Liver (tissue), 9 donors: ENCODE results near the gene CNTN5. TPM values are rescaled to one million over a fixed set of nuclear protein-coding genes. Genes with fewer than 3 reads are reported as not detected.

Source experiments
- DNase-seq: peaks from one replicate; pipeline ENCODE4 v3.0.0-alpha.2; 2017; ENCODE audit warnings: low spot score
- H3K27ac ChIP-seq, 2 donors: one replicate each; pipeline ENCODE4 v1.7.0; 2013; ENCODE audit warnings: inconsistent platforms in 2 of 2, low read length in 2 of 2, control low read depth in 1 of 2, low read depth in 1 of 2, mild to moderate bottlenecking in 1 of 2
- H3K27me3 ChIP-seq, 4 donors: one replicate each; pipeline versions ENCODE4 v1.6.1 to v1.7.0; 2013; ENCODE audit warnings: low read length in 3 of 4, inconsistent platforms in 1 of 4, mild to moderate bottlenecking in 1 of 4, moderate library complexity in 1 of 4; ENCODE audit not compliant: control insufficient read depth in 4 of 4, insufficient read depth in 4 of 4
- H3K36me3 ChIP-seq, 4 donors: one replicate each; pipeline versions ENCODE4 v1.6.1 to v1.7.0; 2013; ENCODE audit warnings: low read length in 3 of 4, mild to moderate bottlenecking in 3 of 4, low read depth in 1 of 4, moderate library complexity in 1 of 4; ENCODE audit not compliant: control insufficient read depth in 4 of 4, insufficient read depth in 3 of 4
- H3K4me1 ChIP-seq, 4 donors: one replicate each; pipeline versions ENCODE4 v1.6.1 to v1.7.0; 2013; ENCODE audit warnings: low read length in 3 of 4, mild to moderate bottlenecking in 3 of 4, moderate library complexity in 1 of 4; ENCODE audit not compliant: control insufficient read depth in 4 of 4, insufficient read depth in 4 of 4
- H3K4me3 ChIP-seq, 3 donors: one replicate each; pipeline versions ENCODE4 v1.6.1 to v1.7.0; 2013; ENCODE audit warnings: low read length in 3 of 3, control low read depth in 1 of 3, low read depth in 1 of 3, mild to moderate bottlenecking in 1 of 3
- H3K9ac ChIP-seq, 2 donors: one replicate each; pipeline ENCODE4 v1.7.0; 2013; ENCODE audit warnings: low read length in 2 of 2, mild to moderate bottlenecking in 2 of 2, moderate library complexity in 2 of 2, control low read depth in 1 of 2, low read depth in 1 of 2
- H3K9me3 ChIP-seq, 4 donors: one replicate each; pipeline versions ENCODE4 v1.6.1 to v1.7.0; 2013; ENCODE audit warnings: low read length in 3 of 4; ENCODE audit not compliant: control insufficient read depth in 4 of 4
- ATF3 ChIP-seq: IDR thresholded peaks from 2 replicates; pipeline ENCODE4 v1.6.1; 2016; ENCODE audit warnings: antibody characterized with exemption
- CTCF ChIP-seq: fragments of 150-350 bp; IDR thresholded peaks from 2 replicates; pipeline ENCODE4 v1.5.1; 2017; ENCODE audit warnings: improper control_type of control experiment, low read depth, low read length; ENCODE audit not compliant: missing input control
- EGR1 ChIP-seq, 2 donors: IDR thresholded peaks; 2 replicates each; pipeline ENCODE4 v1.6.1; 2016 to 2018; ENCODE audit warnings: antibody characterized with exemption in 2 of 2, low read depth in 2 of 2
- FOXA1 ChIP-seq: IDR thresholded peaks from 2 replicates; pipeline ENCODE4 v1.6.1; 2016; ENCODE audit warnings: antibody characterized with exemption
- FOXA2 ChIP-seq: IDR thresholded peaks from 2 replicates; pipeline ENCODE4 v1.6.1; 2016; ENCODE audit warnings: antibody characterized with exemption
- GABPA ChIP-seq, 2 donors: IDR thresholded peaks in 1 of 2; conservative IDR thresholded peaks in 1 of 2; 2 replicates each; pipeline ENCODE4 v1.6.1; 2016; ENCODE audit warnings: antibody characterized with exemption in 2 of 2, mild to moderate bottlenecking in 1 of 2, moderate library complexity in 1 of 2
- HNF4A ChIP-seq, 2 donors: conservative IDR thresholded peaks; 2 replicates each; pipeline ENCODE4 v1.6.1; 2016; ENCODE audit warnings: antibody characterized with exemption in 2 of 2, mild to moderate bottlenecking in 2 of 2
- HNF4G ChIP-seq: IDR thresholded peaks from 2 replicates; pipeline ENCODE4 v1.6.1; 2016; ENCODE audit warnings: antibody characterized with exemption
- JUND ChIP-seq, 2 donors: IDR thresholded peaks; 2 replicates each; pipeline ENCODE4 v1.6.1; 2016; ENCODE audit warnings: antibody characterized with exemption in 2 of 2
- MAX ChIP-seq: IDR thresholded peaks from 2 replicates; pipeline ENCODE4 v1.6.1; 2016; ENCODE audit warnings: antibody characterized with exemption
- NR2F2 ChIP-seq: IDR thresholded peaks from 2 replicates; pipeline ENCODE4 v1.6.1; 2016; ENCODE audit warnings: antibody characterized with exemption
- RAD21 ChIP-seq, 2 donors: IDR thresholded peaks; 2 replicates each; pipeline ENCODE4 v1.6.1; 2016; ENCODE audit warnings: antibody characterized with exemption in 2 of 2, mild to moderate bottlenecking in 2 of 2
- REST ChIP-seq: IDR thresholded peaks from 2 replicates; pipeline ENCODE4 v1.6.1; 2016; ENCODE audit warnings: antibody characterized with exemption, mild to moderate bottlenecking
- RXRA ChIP-seq, 2 donors: IDR thresholded peaks; 2 replicates each; pipeline ENCODE4 v1.6.1; 2017 to 2018; ENCODE audit warnings: antibody characterized with exemption in 2 of 2, mild to moderate bottlenecking in 1 of 2
- SP1 ChIP-seq: IDR thresholded peaks from 2 replicates; pipeline ENCODE4 v1.6.1; 2018; ENCODE audit warnings: antibody characterized with exemption, mild to moderate bottlenecking
- TAF1 ChIP-seq: conservative IDR thresholded peaks from 2 replicates; pipeline ENCODE4 v1.6.1; 2016; ENCODE audit warnings: antibody characterized with exemption, mild to moderate bottlenecking
- YY1 ChIP-seq: IDR thresholded peaks from 2 replicates; pipeline ENCODE4 v1.6.1; 2016; ENCODE audit warnings: antibody characterized with exemption, mild to moderate bottlenecking
- ZBTB33 ChIP-seq: IDR thresholded peaks from 2 replicates; pipeline ENCODE4 v1.6.1; 2016; ENCODE audit warnings: antibody characterized with exemption
- WGBS: extraction: QIAGEN DNeasy Blood & Tissue Kit; methylation state at CpG from one replicate; pipeline ENCODE4 v1.1.7; 2013; 5-methylcytosine and 5-hydroxymethylcytosine counted together
- polyA plus RNA-seq, 2 donors: library from polyadenylated mRNA; stranded (reverse) in 1 of 2; unstranded in 1 of 2; fragments of 200-250 nt in 1 of 2; fragments of >200 nt in 1 of 2; fragmentation: Nextera tagmentation in 1 of 2; extraction: Ambion mirVana in 1 of 2; gene quantifications; one replicate each; pipeline versions ENCODE4 v1.2.1 to v1.2.3, GENCODE V29; 2013 to 2015
- total RNA-seq, 2 donors: library from RNA; depleted of rRNA; stranded (reverse); fragments of >200 nt; gene quantifications; one replicate each; pipeline ENCODE4 v1.2.3, GENCODE V29; 2014
- donor health status: healthy.
- donor health status: healthy.
- donor health status: healthy.
- donor health status: healthy.
- donor health status: healthy.

Gene CNTN5
- total and polyA plus RNA-seq, 4 donors: 0.01 to 0.08 (median 0.04) TPM

GRCh38 chr11:99519095-99519494, 498.3 kb downstream of the CNTN5 start (continued):
- no peak for TF ChIP-seq REST
- no peak for TF ChIP-seq YY1
- no peak for TF ChIP-seq RXRA (IDR thresholded peaks at IDR 0.05)

GRCh38 chr11:99522467-99523173, 501.9 kb downstream of the CNTN5 start:
- 81% methylated on average over 5 of the region's 5 CpGs for WGBS
- TF ChIP-seq YY1 (no peak), ATF3 (no peak), FOXA1 (no peak), SP1 (no peak), CTCF (no peak), TAF1 (no peak), RAD21 (IDR thresholded peaks at IDR 0.05) (no peak), ZBTB33 (no peak), GABPA (IDR thresholded peaks at IDR 0.05 in 1 of 2, conservative IDR thresholded peaks at IDR 0.05 in 1 of 2) (no peak), RXRA (IDR thresholded peaks at IDR 0.05) (no peak), NR2F2 (no peak), FOXA2 (no peak), HNF4G (no peak), EGR1 (IDR thresholded peaks at IDR 0.05; ENCODE audit: low read depth in 2 of 2) (no peak), REST (no peak), JUND (IDR thresholded peaks at IDR 0.05) (no peak), HNF4A (conservative IDR thresholded peaks at IDR 0.05) (no peak), MAX (no peak)

More at GRCh38 chr11:99522467-99523173, 501.9 kb downstream of the CNTN5 start:
- H3K9ac ChIP-seq: no peak overlapping the region
- H3K4me1 ChIP-seq: no peaks in the 10 kb centered on the region
- no peaks in the 10 kb centered on the region for H3K9me3 ChIP-seq
- no peaks in the 10 kb centered on the region for H3K36me3 ChIP-seq
- H3K27ac ChIP-seq: no peak overlapping the region
- H3K27me3 ChIP-seq: no peaks in the 10 kb centered on the region
- H3K4me3 ChIP-seq: no peak overlapping the region
- no peak for DNase-seq
